Fibroblast of gingiva (primary cell): Measurements from ENCODE around the gene TMEM179.

ENCODE experiments used
- DNase-seq: peaks from one replicate; pipeline ENCODE4 v3.0.0-alpha.2; 2011; ENCODE audit warnings: low read depth

The TMEM179 gene

GRCh38 chr14:104542871-104543830, 61.4 kb downstream of the TMEM179 start:
- DNase-seq = no peak

DNA sequence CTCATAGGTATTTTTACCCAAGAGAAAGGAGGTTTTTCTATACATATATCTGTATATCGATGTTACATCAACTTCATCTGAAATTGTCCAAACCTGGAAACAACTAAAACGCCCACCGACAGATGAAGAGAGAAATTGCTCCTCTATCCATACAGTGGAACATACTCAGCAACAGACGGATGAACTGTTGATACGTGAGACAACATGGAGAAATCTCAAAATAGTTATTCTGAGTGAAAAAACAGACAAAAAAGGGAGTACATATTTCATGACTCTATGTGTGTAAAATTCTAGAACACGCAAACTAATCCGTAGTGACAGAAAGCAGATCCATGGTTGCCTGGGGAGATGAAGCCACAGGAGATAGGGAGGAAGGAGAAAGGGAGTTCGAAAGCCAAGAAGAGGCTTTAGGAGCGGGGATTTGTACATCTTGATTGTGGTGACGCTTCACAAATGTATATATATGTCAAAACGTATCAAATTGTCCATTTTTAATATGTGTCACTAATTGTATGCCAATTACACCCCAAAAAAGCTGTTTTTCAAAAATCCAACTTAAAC, 62.6 kb downstream of the TMEM179 start:
- DNase-seq = no peak
